Measurements from ENCODE around the gene SHC2. TPM values are rescaled to one million over a fixed set of nuclear protein-coding genes. Genes with fewer than 3 reads are reported as not detected.
"Not testable (repeated sequence)": the region's sequence is repeated elsewhere in the genome, so short reads cannot be mapped to it uniquely, and the experiment has no call there.

SHC2 gene
- polyA plus RNA-seq, 3 donors: 15.4 to 162 (median 39.4) TPM

- WGBS, 3 donors: 69 to 81% (median 75%) methylated on average over 12 of the region's 12 CpGs
- H3K27ac ChIP-seq (ENCODE audit: low read depth, low read length): no peak overlapping the region
Measured at GRCh38 chr19:389935-390289, 70.9 kb downstream of the SHC2 start.

DNA sequence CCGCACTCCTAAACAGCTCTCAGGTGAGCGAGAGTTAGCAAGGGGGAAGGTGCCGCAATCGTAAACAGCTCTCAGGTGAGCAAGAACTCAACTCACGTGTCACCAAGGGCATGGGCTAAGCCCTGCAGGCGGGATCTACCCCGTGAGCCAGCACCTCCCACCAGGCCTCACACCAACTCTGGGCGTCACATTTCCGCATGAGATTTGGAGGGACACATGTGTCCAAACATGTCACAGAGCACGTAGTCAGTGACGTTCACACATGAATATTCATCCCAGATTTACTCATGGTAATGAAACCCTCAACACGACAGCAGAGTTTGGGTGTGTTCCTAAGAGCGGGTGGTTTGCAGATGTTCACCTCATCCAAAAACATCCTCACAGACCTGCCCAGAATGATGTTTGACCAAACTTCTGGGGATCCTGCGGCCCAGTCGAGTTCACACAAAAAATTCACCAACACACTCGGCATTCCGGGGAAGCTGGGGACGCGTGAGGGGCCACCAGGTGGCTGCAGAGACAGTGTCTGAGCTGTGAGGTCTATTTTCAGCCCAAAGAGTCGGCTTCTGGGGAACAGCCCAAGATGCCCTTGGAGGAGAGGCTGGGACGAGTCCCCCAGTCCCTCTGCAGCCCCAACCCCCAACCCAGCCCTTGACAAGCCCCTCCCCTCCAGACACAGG is 71.4 kb downstream of the SHC2 start:
- 37 to 68% (median 67%) methylated on average over 21 of the region's 21 CpGs for WGBS, 3 donors
- H3K27ac ChIP-seq (ENCODE audit: low read depth, low read length): no peak overlapping the region

GRCh38 chr19:388691-389090 is 72.1 kb downstream of the SHC2 start:
- 77 to 82% (median 78%) methylated on average over 17 of the region's 17 CpGs for WGBS, 3 donors
- H3K27ac ChIP-seq (ENCODE audit: low read depth, low read length): no peak overlapping the region

DNA sequence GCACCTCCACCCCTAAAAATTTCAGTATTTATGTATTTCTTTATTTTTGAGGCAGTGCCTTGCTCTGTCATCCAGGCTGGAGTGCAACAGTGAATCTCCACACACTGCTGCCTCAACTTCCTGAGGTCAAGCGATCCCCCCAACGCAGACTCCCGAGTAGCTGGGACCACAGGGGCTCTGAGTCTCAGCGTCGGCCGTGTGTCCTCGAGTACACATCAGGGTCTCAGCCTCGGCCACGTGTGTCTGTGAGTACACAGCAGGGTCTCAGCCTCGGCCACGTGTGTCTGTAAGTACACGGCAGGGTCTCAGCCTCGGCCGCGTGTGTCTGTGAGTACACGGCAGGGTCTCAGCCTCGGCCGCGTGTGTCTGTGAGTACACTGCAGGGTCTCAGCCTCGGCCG is 73.1 kb downstream of the SHC2 start:
- no peak overlapping the region for H3K27ac ChIP-seq (ENCODE audit: low read depth, low read length)
- WGBS, 3 donors: 59 to 91% (median 88%) methylated on average over 12 to 20 of the region's 21 CpGs

- 19 to 28% (median 25%) methylated on average over 7 to 15 of the region's 22 CpGs for WGBS, 3 donors
- not testable (repeated sequence) for H3K27ac ChIP-seq (ENCODE audit: low read depth, low read length)
Measured at GRCh38 chr19:386632-387301, 74.1 kb downstream of the SHC2 start.

DNA sequence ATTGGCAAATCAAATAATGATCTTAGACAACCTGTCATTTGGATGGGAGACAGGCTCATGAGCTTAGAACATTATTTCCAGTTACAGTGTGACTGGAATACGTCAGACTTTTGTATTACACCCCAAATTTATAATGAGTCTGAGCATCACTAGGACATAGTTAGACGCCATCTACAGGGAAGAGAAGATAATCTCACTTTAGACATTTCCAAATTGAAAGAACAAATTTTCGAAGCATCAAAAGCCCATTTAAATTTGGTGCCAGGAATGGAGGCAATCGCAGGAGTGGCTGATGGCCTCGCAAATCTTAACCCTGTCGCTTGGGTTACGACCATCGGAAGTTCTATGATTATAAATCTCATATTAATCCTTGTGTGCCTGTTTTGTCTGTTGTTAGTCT is 74.6 kb downstream of the SHC2 start:
- 47 to 60% (median 51%) methylated on average over 8 of the region's 8 CpGs for WGBS, 3 donors
- H3K27ac ChIP-seq (ENCODE audit: low read depth, low read length): not testable (repeated sequence)

- WGBS, 3 donors: 59 to 72% (median 70%) methylated on average over 9 of the region's 9 CpGs
- H3K27ac ChIP-seq (ENCODE audit: low read depth, low read length): no peak overlapping the region
Measured at GRCh38 chr19:384799-385169, 76.0 kb downstream of the SHC2 start.

DNA sequence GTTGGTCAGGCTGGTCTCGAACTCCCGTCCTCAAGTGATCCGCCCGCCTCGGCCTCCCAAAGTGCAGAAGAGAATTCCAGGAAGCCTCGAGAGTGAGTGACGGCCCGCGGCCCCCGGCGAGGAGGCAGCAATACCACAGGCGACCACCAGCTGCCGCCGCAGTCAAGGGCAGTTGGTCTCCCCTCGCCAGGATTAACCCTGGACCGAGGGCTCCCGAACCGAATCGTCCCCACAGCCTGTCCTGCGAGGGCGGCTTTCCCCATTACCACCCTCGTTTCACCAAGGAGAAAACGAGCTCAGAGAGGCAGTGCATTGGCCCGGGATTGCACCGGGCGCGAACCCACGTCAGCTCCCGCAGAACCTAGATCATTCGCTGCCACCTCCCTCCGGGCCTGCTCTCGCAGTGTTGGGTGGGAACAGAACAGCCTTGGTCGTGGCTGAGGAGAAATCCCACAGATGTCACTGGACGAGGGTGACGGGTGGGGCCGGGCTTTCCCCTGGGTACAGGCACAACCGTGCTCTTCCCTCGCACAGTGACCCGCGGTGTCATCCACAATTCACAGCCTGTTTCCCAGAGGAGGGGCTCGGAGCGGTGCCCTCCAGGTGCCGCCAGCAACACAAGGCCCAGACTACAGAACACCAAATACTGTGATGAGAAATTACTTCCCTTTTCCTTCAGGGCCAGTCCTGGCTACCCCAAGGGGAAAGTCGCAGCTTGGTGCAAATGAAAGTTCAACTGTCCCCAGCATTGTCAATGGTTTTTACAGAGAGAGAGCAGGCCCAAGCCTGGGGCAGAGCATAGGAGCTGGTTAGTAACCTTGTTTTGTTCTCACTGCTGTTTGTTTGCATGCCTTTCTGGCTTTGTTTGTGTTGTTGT is 76.7 kb downstream of the SHC2 start:
- H3K27ac ChIP-seq (ENCODE audit: low read depth, low read length): no peak overlapping the region
- WGBS, 3 donors: 25 to 29% (median 28%) methylated on average over 44 of the region's 44 CpGs

DNA sequence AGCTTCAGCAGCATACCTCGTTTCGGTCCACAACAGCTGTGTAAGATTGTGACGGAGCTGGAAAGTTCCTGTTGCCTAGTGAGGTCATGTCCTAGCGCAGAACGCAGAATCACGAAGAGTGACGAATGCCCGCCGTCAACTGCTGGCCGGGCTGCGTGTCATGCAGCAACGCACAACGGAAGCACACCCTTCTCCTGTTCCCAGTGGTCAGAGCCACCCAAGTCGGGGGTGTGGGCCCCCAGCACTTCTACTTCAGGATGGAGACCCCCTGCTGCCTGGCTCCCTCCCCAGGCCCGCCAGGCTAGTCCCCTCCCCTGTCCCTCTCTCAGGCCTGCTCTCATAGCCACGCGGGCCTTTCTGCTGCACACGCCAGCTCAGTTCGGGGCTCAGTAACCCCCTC is 77.8 kb downstream of the SHC2 start:
- H3K27ac ChIP-seq (ENCODE audit: low read depth, low read length): no peak overlapping the region
- 75 to 83% (median 77%) methylated on average over 19 of the region's 19 CpGs for WGBS, 3 donors

DNA sequence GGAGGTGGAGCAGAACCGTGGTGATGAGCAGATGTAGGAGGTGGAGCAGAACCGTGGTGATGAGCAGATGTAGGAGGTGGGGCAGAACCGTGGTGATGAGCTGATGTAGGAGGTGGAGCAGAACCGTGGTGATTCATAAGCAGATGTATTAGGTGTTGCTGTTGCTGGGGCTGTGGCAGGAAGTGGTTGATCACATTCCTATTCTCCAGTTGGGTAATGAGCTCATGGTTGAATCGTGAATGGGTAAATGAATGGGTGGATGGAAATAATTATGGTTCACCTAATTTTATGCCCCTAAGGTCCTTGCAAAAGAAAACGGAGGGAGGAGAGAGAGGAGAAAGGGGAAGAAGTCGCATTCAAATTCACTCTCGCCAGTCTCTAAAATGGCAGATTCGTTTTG is 78.3 kb downstream of the SHC2 start:
- WGBS, 3 donors: 59 to 65% (median 61%) methylated on average over 7 of the region's 9 CpGs

GRCh38 chr19:381901-382300 is 78.9 kb downstream of the SHC2 start:
- 65 to 83% (median 71%) methylated on average over 11 of the region's 11 CpGs for WGBS, 3 donors
- not testable (repeated sequence) for H3K27ac ChIP-seq (ENCODE audit: low read depth, low read length)

More for the DNA sequence above, 78.3 kb downstream of the SHC2 start:
- not testable (repeated sequence) for H3K27ac ChIP-seq (ENCODE audit: low read depth, low read length)

DNA sequence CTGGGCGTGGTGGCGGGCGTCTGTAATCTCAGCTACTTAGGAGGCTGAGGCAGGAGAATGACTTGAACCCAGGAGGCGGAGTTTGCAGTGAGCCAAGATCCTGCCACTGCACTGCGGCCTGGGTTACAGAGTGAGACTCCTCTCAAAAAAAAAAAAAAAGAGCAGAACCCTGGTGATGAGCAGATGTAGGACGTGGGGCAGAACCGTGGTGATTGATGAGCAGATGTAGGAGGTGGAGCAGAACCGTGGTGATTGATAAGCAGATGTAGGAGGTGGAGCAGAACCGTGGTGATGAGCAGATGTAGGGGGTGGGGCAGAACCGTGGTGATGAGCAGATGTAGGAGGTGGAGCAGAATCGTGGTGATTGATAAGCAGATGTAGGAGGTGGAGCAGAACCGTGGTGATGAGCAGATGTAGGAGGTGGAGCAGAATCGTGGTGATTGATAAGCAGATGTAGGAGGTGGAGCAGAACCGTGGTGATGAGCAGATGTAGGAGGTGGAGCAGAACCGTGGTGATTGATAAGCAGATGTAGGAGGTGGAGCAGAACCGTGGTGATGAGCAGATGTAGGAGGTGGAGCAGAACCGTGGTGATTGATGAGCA is 80.1 kb downstream of the SHC2 start:
- WGBS, 3 donors: 61 to 81% (median 77%) methylated on average over 11 to 12 of the region's 17 CpGs
- H3K27ac ChIP-seq (ENCODE audit: low read depth, low read length): not testable (repeated sequence)

- no peak overlapping the region for H3K27ac ChIP-seq (ENCODE audit: low read depth, low read length)
- 85 to 92% (median 91%) methylated on average over 16 of the region's 16 CpGs for WGBS, 3 donors
Measured at GRCh38 chr19:379796-380195, 81.0 kb downstream of the SHC2 start.

DNA sequence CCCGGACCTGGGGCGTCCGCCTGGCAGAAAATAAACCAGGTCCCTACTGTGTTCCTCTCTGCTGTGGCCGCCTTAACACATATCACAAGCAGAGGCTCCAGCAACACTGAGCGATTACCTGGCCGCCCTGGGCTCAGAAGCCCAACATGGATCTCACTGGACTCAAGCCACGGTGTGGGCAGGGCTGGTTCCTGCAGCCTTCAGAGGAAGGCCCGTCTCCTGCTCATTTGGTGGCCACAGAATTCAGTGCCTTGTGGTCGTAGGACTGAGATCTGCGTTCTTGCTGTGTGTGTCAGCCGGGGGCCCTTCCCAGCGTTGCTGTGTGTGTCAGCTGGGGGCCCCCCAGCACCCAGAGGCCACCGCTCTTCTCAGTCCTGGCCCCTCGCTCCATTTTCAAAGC is 82.1 kb downstream of the SHC2 start:
- 83 to 88% (median 87%) methylated on average over 14 of the region's 14 CpGs for WGBS, 3 donors
- H3K27ac ChIP-seq (ENCODE audit: low read depth, low read length): no peak overlapping the region

DNA sequence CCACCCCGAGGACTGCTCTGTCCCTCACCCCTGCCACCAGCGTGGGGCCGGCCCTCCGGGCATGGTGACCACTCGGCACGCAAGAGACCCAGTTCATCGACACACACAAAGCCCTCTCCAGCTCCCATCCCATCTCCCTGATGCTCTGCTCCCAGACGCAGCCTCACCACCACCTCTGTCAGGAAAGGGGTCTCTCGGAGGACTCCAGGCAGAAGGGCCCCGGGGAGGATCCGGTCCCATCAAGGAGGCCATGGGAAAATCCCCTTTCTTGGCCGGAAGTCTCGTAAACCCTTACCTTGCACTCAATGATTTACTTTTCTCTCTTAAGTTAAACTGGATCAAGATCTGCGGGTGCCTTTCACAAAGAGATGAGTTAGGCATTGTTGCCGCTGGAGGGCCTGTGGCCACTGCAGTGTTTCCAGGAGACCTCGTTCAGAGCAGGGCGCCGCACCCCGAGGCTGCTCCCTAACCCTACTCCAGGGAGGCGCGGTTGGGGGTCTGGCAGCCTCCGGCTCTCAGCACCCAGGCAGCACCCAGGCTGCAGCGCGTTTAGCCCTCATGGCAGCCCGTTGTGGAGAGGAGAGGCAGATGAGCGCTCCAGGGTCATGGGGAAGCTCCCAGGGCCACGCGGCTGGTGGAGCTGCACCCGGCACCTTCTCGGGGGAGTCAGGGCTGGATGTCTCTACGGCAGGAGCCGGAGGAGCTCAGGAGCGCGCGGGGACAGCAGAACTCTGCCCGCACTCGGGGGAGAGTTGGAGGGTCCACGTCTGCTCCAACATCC is 82.8 kb downstream of the SHC2 start:
- 54 to 73% (median 58%) methylated on average over 38 of the region's 38 CpGs for WGBS, 3 donors
- H3K27ac ChIP-seq (ENCODE audit: low read depth, low read length): no peak overlapping the region

GRCh38 chr19:376111-376470 is 84.7 kb downstream of the SHC2 start:
- H3K27ac ChIP-seq (ENCODE audit: low read depth, low read length): no peak overlapping the region
- 84 to 93% (median 92%) methylated on average over 8 of the region's 8 CpGs for WGBS, 3 donors

DNA sequence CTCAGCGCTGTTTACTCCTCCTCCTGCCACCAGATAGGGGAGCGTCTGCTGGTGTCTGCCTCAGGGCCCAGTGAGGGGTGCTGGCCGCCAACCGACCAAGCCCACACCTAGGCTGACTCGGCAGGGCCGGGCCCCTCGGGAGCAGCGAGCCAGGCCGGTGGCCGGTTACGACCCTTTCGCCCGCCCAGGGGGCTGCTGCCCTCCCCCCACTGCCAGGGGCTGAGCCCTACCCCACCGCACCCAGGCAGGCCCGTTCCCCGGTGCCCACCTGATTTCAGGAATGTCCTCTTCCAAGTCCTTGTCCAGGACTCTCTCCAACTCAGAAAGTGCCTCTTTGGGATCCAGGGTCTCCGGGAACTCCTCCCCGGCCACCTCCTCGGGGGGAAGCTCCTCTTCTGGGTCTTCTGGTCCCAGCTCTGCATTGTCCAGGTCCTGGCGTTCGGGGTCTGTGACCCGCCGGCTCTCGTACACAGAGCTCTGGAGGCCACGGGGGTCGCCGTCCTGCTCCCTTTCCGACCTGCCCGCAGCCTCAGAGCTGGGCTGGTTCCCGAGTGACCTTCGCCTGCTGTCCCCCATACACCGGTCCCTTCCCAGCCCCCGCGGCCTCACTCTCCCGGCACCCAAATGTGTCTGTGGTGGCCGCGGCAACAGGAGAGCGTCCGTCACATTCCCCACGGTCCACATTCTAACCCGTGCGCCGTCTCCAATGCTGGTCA is 85.3 kb downstream of the SHC2 start:
- H3K27ac ChIP-seq (ENCODE audit: low read depth, low read length): no peak overlapping the region
- 69 to 81% (median 80%) methylated on average over 40 to 43 of the region's 43 CpGs for WGBS, 3 donors

DNA sequence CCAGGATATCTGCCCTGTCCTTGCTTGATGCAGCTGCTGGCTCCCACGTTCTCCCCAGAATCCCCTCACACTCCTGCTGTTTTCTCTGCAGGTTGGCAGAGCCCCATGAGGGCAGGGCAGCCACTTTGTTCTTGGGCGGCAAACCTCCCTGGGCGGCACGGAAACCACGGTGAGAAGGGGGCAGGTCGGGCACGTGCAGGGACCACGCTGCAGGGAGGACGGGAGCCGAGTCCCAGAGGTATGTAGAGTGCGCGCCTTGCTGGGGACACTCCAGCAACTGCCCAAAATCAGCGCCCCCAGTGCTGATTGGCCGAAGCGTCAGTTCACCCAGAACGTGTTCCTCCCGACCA is 86.0 kb downstream of the SHC2 start:
- no peak overlapping the region for H3K27ac ChIP-seq (ENCODE audit: low read depth, low read length)
- WGBS, 3 donors: 54 to 76% (median 72%) methylated on average over 17 of the region's 17 CpGs

Measured in adipose tissue (tissue), 3 donors.